ELR (cell line): Measurements from ENCODE around the gene SYNJ1.
"Not testable (repeated sequence)": the region's sequence is repeated elsewhere in the genome, so short reads cannot be mapped to it uniquely, and the experiment has no call there.

Source experiments
- DNase-seq: peaks from one replicate; pipeline ENCODE4 v3.0.0-alpha.2; 2015; ENCODE audit warnings: low read depth

SYNJ1 gene

GRCh38 chr21:32612075-32612998 is 115.5 kb downstream of the SYNJ1 start, which contains the start of gene CFAP298:
Gene CFAP298 (minus strand): TSS chr21:32612377. CDS start chr21:32612243, 134 bp downstream.
- DNase-seq, result peak; percentile 94

GRCh38 chr21:32611471-32611997 is 116.3 kb downstream of the SYNJ1 start:
- peak; percentile 48 for DNase-seq

- not testable (repeated sequence) for DNase-seq
These were observed 116.9 kb downstream of the SYNJ1 start for GRCh38 chr21:32610940-32611339.

GRCh38 chr21:32608851-32609250 is 119.0 kb downstream of the SYNJ1 start:
- no peak for DNase-seq

GRCh38 chr21:32605469-32605868 is 122.3 kb downstream of the SYNJ1 start:
- DNase-seq, result no peak

- no peak for DNase-seq
These were observed 123.3 kb downstream of the SYNJ1 start for GRCh38 chr21:32604464-32604863.

GRCh38 chr21:32603131-32603530 is 124.7 kb downstream of the SYNJ1 start:
- DNase-seq, result no peak

GRCh38 chr21:32602099-32602498 is 125.7 kb downstream of the SYNJ1 start:
- no peak for DNase-seq

- DNase-seq, result no peak
These were observed 128.3 kb downstream of the SYNJ1 start for GRCh38 chr21:32599526-32599925.

GRCh38 chr21:32599091-32599490 is 128.7 kb downstream of the SYNJ1 start:
- no peak for DNase-seq

- peak; percentile 98 for DNase-seq
These were observed 130.6 kb downstream of the SYNJ1 start for GRCh38 chr21:32597205-32597604.

- DNase-seq, result no peak
These were observed 132.4 kb downstream of the SYNJ1 start for GRCh38 chr21:32595431-32595830.

GRCh38 chr21:32593690-32594089 is 134.1 kb downstream of the SYNJ1 start:
- DNase-seq, result no peak

- DNase-seq, result no peak
These were observed 134.8 kb downstream of the SYNJ1 start for GRCh38 chr21:32592929-32593502.

GRCh38 chr21:32590130-32590529 is 137.7 kb downstream of the SYNJ1 start:
- DNase-seq, result no peak

GRCh38 chr21:32587651-32588050 is 140.2 kb downstream of the SYNJ1 start:
- no peak for DNase-seq

- no peak for DNase-seq
These were observed 140.7 kb downstream of the SYNJ1 start for GRCh38 chr21:32587120-32587519.

GRCh38 chr21:32585970-32586369 is 141.8 kb downstream of the SYNJ1 start:
- no peak for DNase-seq

GRCh38 chr21:32585042-32585710 is 142.6 kb downstream of the SYNJ1 start, which contains the start of gene TCP10L:
Gene TCP10L (minus strand): TSS chr21:32585523. CDS start chr21:32584304, 1,219 bp downstream.
- no peak for DNase-seq

- no peak for DNase-seq
These were observed 143.3 kb downstream of the SYNJ1 start for GRCh38 chr21:32584472-32584871.

- no peak for DNase-seq
These were observed 146.1 kb downstream of the SYNJ1 start for GRCh38 chr21:32581732-32582131.

GRCh38 chr21:32580949-32581348 is 146.9 kb downstream of the SYNJ1 start:
- DNase-seq, result no peak
